ENCODE results near the gene NFKB1.
A peak's percentile ranks its signal among the peaks of the same experiment; 100 is the strongest.

The NFKB1 gene

GRCh38 chr4:102533348-102533747, 32.2 kb downstream of the NFKB1 start:
- no peak for DNase-seq

GRCh38 chr4:102533904-102534303, 32.7 kb downstream of the NFKB1 start:
- peak; percentile 17 for DNase-seq

- no peak for DNase-seq
Observed at GRCh38 chr4:102534845-102535244, 33.7 kb downstream of the NFKB1 start.

- no peak for DNase-seq
Observed at GRCh38 chr4:102535398-102536082, 34.4 kb downstream of the NFKB1 start.

GRCh38 chr4:102536768-102537167, 35.6 kb downstream of the NFKB1 start:
- no peak for DNase-seq

GRCh38 chr4:102537269-102537668, 36.1 kb downstream of the NFKB1 start:
- DNase-seq = no peak

GRCh38 chr4:102541697-102542096, 40.5 kb downstream of the NFKB1 start:
- DNase-seq = no peak

- no peak for DNase-seq
Observed at GRCh38 chr4:102543030-102543928, 42.1 kb downstream of the NFKB1 start.

- DNase-seq = no peak
Observed at GRCh38 chr4:102546635-102547034, 45.5 kb downstream of the NFKB1 start.

GRCh38 chr4:102547973-102548372, 46.8 kb downstream of the NFKB1 start:
- no peak for DNase-seq

GRCh38 chr4:102551958-102552565, 50.9 kb downstream of the NFKB1 start:
- no peak for DNase-seq

- DNase-seq = no peak
Observed at GRCh38 chr4:102552781-102553180, 51.6 kb downstream of the NFKB1 start.

- no peak for DNase-seq
Observed at GRCh38 chr4:102553982-102554381, 52.8 kb downstream of the NFKB1 start.

- no peak for DNase-seq
Observed at GRCh38 chr4:102554482-102554881, 53.3 kb downstream of the NFKB1 start.

GRCh38 chr4:102554992-102555391, 53.8 kb downstream of the NFKB1 start:
- no peak for DNase-seq

GRCh38 chr4:102557636-102558035, 56.5 kb downstream of the NFKB1 start:
- no peak for DNase-seq

GRCh38 chr4:102560115-102560514, 59.0 kb downstream of the NFKB1 start:
- DNase-seq = no peak

- no peak for DNase-seq
Observed at GRCh38 chr4:102560571-102561341, 59.6 kb downstream of the NFKB1 start.

GRCh38 chr4:102563000-102563399, 61.8 kb downstream of the NFKB1 start:
- DNase-seq = no peak

- DNase-seq = no peak
Observed at GRCh38 chr4:102564399-102565059, 63.4 kb downstream of the NFKB1 start.

GRCh38 chr4:102565696-102566095, 64.5 kb downstream of the NFKB1 start:
- no peak for DNase-seq

GRCh38 chr4:102566426-102566825, 65.3 kb downstream of the NFKB1 start:
- no peak for DNase-seq
